K562 (cell line): ENCODE results near the gene KCNQ5. TPM values are rescaled to one million over a fixed set of nuclear protein-coding genes. Genes with fewer than 3 reads are reported as not detected.

Experiments
- ATAC-seq: fragments of 200-7000 bp; cut with Tn5 transposase; 3 replicates; pipeline ENCODE4 v1.9.1; 2020; ENCODE audit warnings: moderate library complexity
- BruUV-seq: library from RNA; stranded (reverse); fragments of 400-500 nt; replicated peaks from 2 replicates; lab custom pipeline; 2021; lab: Mats Ljungman, UMichigan
- CTCF ChIA-PET: fragments of 300-600 bp; formaldehyde crosslinking; extraction: SDS; loops from one replicate; lab custom pipeline; 2021; ENCODE audit warnings: low intra/inter-chr PET ratio; lab: Yijun Ruan, JAX
- POLR2A ChIA-PET: fragments of 300-600, 350-650 bp; sonication (Branson Sonifier 250); formaldehyde crosslinking; extraction: SDS; loops from one replicate; lab custom pipeline; 2021; ENCODE audit warnings: antibody characterized with exemption, inconsistent platforms; lab: Yijun Ruan, JAX
- DNase-seq, 4 experiments: peaks; one replicate each; pipeline versions ENCODE4 v3.0.0 to v3.0.0-alpha.2; 2011 to 2018; ENCODE audit warnings: low spot score in 3 of 4, mixed read lengths in 3 of 4; ENCODE audit errors: extremely low read depth in 1 of 4
- FAIRE-seq: peaks from 2 replicates; lab custom pipeline; 2011; peaks lifted over from hg19 to GRCh38; lab: Jason Lieb, UNC
- H2AFZ ChIP-seq: 2 replicates; pipeline ENCODE4 v1.6.0; 2011; ENCODE audit warnings: low read depth, low read length, control low read depth, inconsistent platforms
- H3K27ac ChIP-seq: fragments of 200-600 bp; 3 replicates; pipeline ENCODE4 v1.8.0; 2011; ENCODE audit warnings: low read depth, mild to moderate bottlenecking, control low read depth, inconsistent platforms, low read length, moderate library complexity, mixed read lengths; ENCODE audit errors: extremely low read depth
- H3K27me3 ChIP-seq, 2 experiments: fragments of 300-600 bp in 1 of 2; 2 replicates in 1 of 2; 3 replicates in 1 of 2; pipeline versions ENCODE4 v1.6.0 to v1.8.0; 2011; ENCODE audit warnings: inconsistent platforms in 2 of 2, low read length in 2 of 2, mild to moderate bottlenecking in 1 of 2, mixed read lengths in 1 of 2, moderate library complexity in 1 of 2; ENCODE audit not compliant: control insufficient read depth in 2 of 2, insufficient read depth in 2 of 2
- H3K36me3 ChIP-seq: fragments of 300-600 bp; 3 replicates; pipeline ENCODE4 v1.8.0; 2011; ENCODE audit warnings: mild to moderate bottlenecking, low read length, inconsistent platforms; ENCODE audit not compliant: control insufficient read depth, insufficient read depth
- H3K4me1 ChIP-seq, 2 experiments: fragments of 200-600 bp in 1 of 2; replicated peaks in 1 of 2; 2 replicates in 1 of 2; 3 replicates in 1 of 2; pipeline versions ENCODE4 v1.5.1 to v1.8.0; 2011; ENCODE audit warnings: inconsistent platforms in 2 of 2, low read length in 2 of 2, mild to moderate bottlenecking in 1 of 2, mixed read lengths in 1 of 2, moderate library complexity in 1 of 2; ENCODE audit not compliant: control insufficient read depth in 2 of 2, insufficient read depth in 2 of 2
- H3K4me2 ChIP-seq: 2 replicates; pipeline ENCODE4 v1.6.1; 2011; ENCODE audit warnings: low read length, control low read depth, inconsistent platforms, mixed read lengths; ENCODE audit not compliant: insufficient read depth
- H3K4me3 ChIP-seq: fragments of 200-600 bp; sonication (generic), shearing (Covaris generic); 2 replicates; pipeline ENCODE4 v1.5.1; 2016; ENCODE audit warnings: control low read depth, inconsistent platforms
- H3K79me2 ChIP-seq: fragments of 200-600 bp; 3 replicates; pipeline ENCODE4 v1.8.0; 2011; ENCODE audit warnings: low read length, inconsistent platforms; ENCODE audit not compliant: control insufficient read depth, insufficient read depth
- H3K9ac ChIP-seq, 2 experiments: 2 replicates each; pipeline versions ENCODE4 v1.6.0 to v1.6.1; 2011; ENCODE audit warnings: low read depth in 2 of 2, low read length in 2 of 2, control low read depth in 1 of 2, inconsistent platforms in 1 of 2, mild to moderate bottlenecking in 1 of 2, mixed read lengths in 1 of 2; ENCODE audit not compliant: insufficient read depth in 1 of 2
- H3K9me1 ChIP-seq: one replicate; pipeline ENCODE4 v1.6.0; 2011; ENCODE audit warnings: inconsistent platforms, mild to moderate bottlenecking, low read length, moderate library complexity; ENCODE audit not compliant: control insufficient read depth, insufficient read depth
- H3K9me3 ChIP-seq: replicated peaks from 2 replicates; pipeline ENCODE4 v1.5.1; 2011; ENCODE audit warnings: low read depth, low read length, inconsistent platforms; ENCODE audit not compliant: control insufficient read depth, insufficient read depth
- H4K20me1 ChIP-seq: replicated peaks from 2 replicates; pipeline ENCODE4 v1.6.1; 2011; ENCODE audit warnings: low read length, inconsistent platforms, mixed read lengths; ENCODE audit not compliant: control insufficient read depth, insufficient read depth
- FOS ChIP-seq: IDR thresholded peaks from 3 replicates; pipeline ENCODE4 v1.6.1; 2011; ENCODE audit not compliant: insufficient read length; ENCODE audit errors: extremely low read depth
- HMGN3 ChIP-seq: IDR thresholded peaks from 2 replicates; pipeline ENCODE4 v1.6.1; 2011; ENCODE audit warnings: borderline replicate concordance, low read depth, mild to moderate bottlenecking, mixed read lengths, low read length; ENCODE audit not compliant: insufficient read length; ENCODE audit errors: extremely low read depth
- RBM15 ChIP-seq: fragments of 200-400 bp; formaldehyde crosslinking; IDR thresholded peaks from 2 replicates; pipeline ENCODE4 v1.6.1; 2018; ENCODE audit warnings: mild to moderate bottlenecking, low read length, moderate library complexity; ENCODE audit not compliant: insufficient read depth
- TSC22D4 ChIP-seq: fragments of 450-650 bp; IDR thresholded peaks from 2 replicates; pipeline ENCODE4 v1.6.1; 2016; ENCODE audit warnings: missing genetic modification characterization, missing biosample characterization, control low read depth
- ZNF512 ChIP-seq: IDR thresholded peaks from 2 replicates; pipeline ENCODE4 v1.6.1; 2016; ENCODE audit warnings: missing genetic modification characterization, missing compliant biosample characterization
- WGBS: fragments of 100-300 bp; shearing (Covaris generic); methylation state at CpG from one replicate; pipeline ENCODE4 v1.1.6; 2016; ENCODE audit warnings: low coverage, mixed read lengths; ENCODE audit not compliant: insufficient coverage; ENCODE audit errors: missing lambda C conversion rate; 5-methylcytosine and 5-hydroxymethylcytosine counted together
- in situ Hi-C: fragments of 300-500 bp; cut with MboI; formaldehyde crosslinking; loops from 4 replicates; pipeline ENCODE4 v1.15.0; 2018; ENCODE audit warnings: inconsistent platforms, mixed read lengths
- intact Hi-C: fragments of 100-400 bp; cut with micrococcal nuclease; formaldehyde crosslinking; loops from 2 replicates; pipeline ENCODE4 v1.14.2; 2022
- polyA plus RNA-seq, 8 experiments: library from polyadenylated mRNA; depleted of rRNA in 4 of 8; stranded (reverse) in 5 of 8; unstranded in 3 of 8; fragments of >200 nt; fragmentation: Nextera tagmentation in 2 of 8; fragmentation: Illumina TruSeq in 1 of 8; extraction: Ambion mirVana in 2 of 8; extraction: Trizol in 1 of 8; gene quantifications; 2 replicates each; pipeline versions ENCODE4 v1.2.1 to v1.2.3, GENCODE V29; 2011 to 2014; ENCODE audit warnings: inconsistent platforms in 1 of 8, missing spikeins in 1 of 8
- total RNA-seq, 7 experiments: library from RNA; depleted of rRNA in 6 of 7; stranded (reverse); fragments of >200 nt in 6 of 7; fragmentation: Illumina TruSeq in 2 of 7; extraction: Trizol in 2 of 7; gene quantifications; 2 replicates each; pipeline versions ENCODE4 v1.2.1 to v1.2.3, GENCODE V29; 2011 to 2021; ENCODE audit warnings: low replicate concordance in 1 of 7

KCNQ5 gene
- total and polyA plus RNA-seq, 9 of the 15 experiments (the other 6 are each of a cell fraction or from before 2014, with no cell fraction given) = 0.31 to 5.9 (median 2.6) TPM

DNA sequence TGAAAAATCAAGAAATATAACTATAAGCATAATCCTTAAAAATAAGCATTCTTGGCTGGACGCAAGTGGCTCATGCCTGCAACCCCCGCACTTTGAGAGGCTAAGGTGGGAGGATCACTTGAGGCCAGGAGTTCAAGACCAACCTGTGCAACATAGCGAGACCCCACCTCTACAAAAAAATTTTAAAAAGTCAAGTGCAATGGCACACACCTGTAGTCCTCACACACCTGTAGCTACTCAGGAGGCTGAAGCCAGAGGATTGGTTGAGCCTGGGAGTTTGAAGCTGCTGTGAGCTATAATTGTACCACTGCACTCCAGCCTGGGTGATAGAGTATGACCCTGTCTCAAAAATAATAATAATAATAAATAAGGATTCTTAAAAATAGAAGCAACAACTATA lies 494.5 kb downstream of the KCNQ5 start:
- no peak for ATAC-seq
- Histone ChIP-seq H3K79me2 (no peaks in the 10 kb centered on the region), H3K36me3 (no peaks in the 10 kb centered on the region), H3K9me3 (no peaks in the 10 kb centered on the region), H4K20me1 (no peaks in the 10 kb centered on the region), H2AFZ (no peak overlapping the region), H3K9me1 (no peaks in the 10 kb centered on the region), H3K4me2 (no peak overlapping the region), H3K27ac (no peak overlapping the region), H3K9ac (no peak overlapping the region), H3K27me3 (no peaks in the 10 kb centered on the region), H3K4me1 (no peaks in the 10 kb centered on the region), H3K4me3 (no peak overlapping the region)
- intact Hi-C loops (no loop called here), in situ Hi-C loops (loop anchor here (5.0 kb wide), 1 partner anchor 704 kb away; no protein-coding TSS in a partner anchor)
- 36% methylated on average over 3 of the region's 3 CpGs for WGBS
- ChIA-PET CTCF (no interaction called here), POLR2A (interaction anchor here (0.8 kb wide), 1 partner anchor 406 kb away, joined by 3 read pairs; no protein-coding TSS in a partner anchor)
- FAIRE-seq = no peak
- DNase-seq = no peak
- BruUV-seq = no TSS peak
- TF ChIP-seq TSC22D4 (no peak), HMGN3 (no peak), RBM15 (no peak), FOS (no peak), ZNF512 (tag) (no peak)
